DOHH2 (cell line): Measurements from ENCODE around the gene PICALM.
"Not testable (repeated sequence)": the region's sequence is repeated elsewhere in the genome, so short reads cannot be mapped to it uniquely, and the experiment has no call there.

Source experiments
- H3F3A ChIP-seq: fragments of 200-600 bp; sonication (generic), shearing (Covaris generic); 2 replicates; pipeline ENCODE4 v1.6.0; 2016; ENCODE audit warnings: antibody characterized with exemption, mild to moderate bottlenecking; ENCODE audit not compliant: control insufficient read depth, insufficient read depth
- H3K27ac ChIP-seq: fragments of 200-600 bp; sonication (generic); 2 replicates; pipeline ENCODE4 v1.5.1; 2014; ENCODE audit warnings: low read depth, mild to moderate bottlenecking, low read length, moderate library complexity
- H3K27me3 ChIP-seq: fragments of 200-600 bp; sonication (generic); 2 replicates; pipeline ENCODE4 v1.6.1; 2014; ENCODE audit warnings: mild to moderate bottlenecking, low read length, mixed read lengths; ENCODE audit not compliant: control insufficient read depth
- H3K36me3 ChIP-seq: fragments of 200-600 bp; sonication (generic); 2 replicates; pipeline ENCODE4 v1.6.1; 2014; ENCODE audit warnings: mild to moderate bottlenecking, low read length, moderate library complexity, mixed read lengths; ENCODE audit not compliant: control insufficient read depth
- H3K4me1 ChIP-seq: fragments of 200-600 bp; sonication (generic); 2 replicates; pipeline ENCODE4 v1.6.1; 2014; ENCODE audit warnings: mild to moderate bottlenecking, low read length, mixed read lengths; ENCODE audit not compliant: control insufficient read depth
- H3K4me2 ChIP-seq: fragments of 200-600 bp; sonication (generic); 2 replicates; pipeline ENCODE4 v1.6.0; 2014; ENCODE audit warnings: mild to moderate bottlenecking, low read length, moderate library complexity
- H3K4me3 ChIP-seq: fragments of 200-600 bp; sonication (generic); 2 replicates; pipeline ENCODE4 v1.5.1; 2014; ENCODE audit warnings: mild to moderate bottlenecking, low read length, mixed read lengths
- H3K79me2 ChIP-seq: fragments of 200-600 bp; sonication (generic); 2 replicates; pipeline ENCODE4 v1.6.1; 2014; ENCODE audit warnings: mild to moderate bottlenecking, low read length, mixed read lengths; ENCODE audit not compliant: control insufficient read depth
- H3K9me2 ChIP-seq: fragments of 200-600 bp; sonication (generic); replicated peaks from 2 replicates; pipeline ENCODE4 v1.6.1; 2014; ENCODE audit warnings: mild to moderate bottlenecking, low read length, mixed read lengths; ENCODE audit not compliant: control insufficient read depth
- H3K9me3 ChIP-seq: fragments of 200-600 bp; sonication (generic); 2 replicates; pipeline ENCODE4 v1.6.1; 2014; ENCODE audit warnings: antibody characterized with exemption, low read length, mixed read lengths; ENCODE audit not compliant: control insufficient read depth, insufficient read depth
- H4K20me1 ChIP-seq: fragments of 200-600 bp; sonication (generic); 2 replicates; pipeline ENCODE4 v1.6.0; 2014; ENCODE audit warnings: low read depth, mild to moderate bottlenecking, antibody characterized with exemption, low read length, moderate library complexity; ENCODE audit not compliant: control insufficient read depth, insufficient read depth
- EZH2phosphoT487 ChIP-seq: fragments of 200-600 bp; sonication (generic); IDR thresholded peaks from 2 replicates; pipeline ENCODE4 v1.6.1; 2017; ENCODE audit warnings: borderline replicate concordance, mild to moderate bottlenecking, antibody characterized with exemption, low read length, moderate library complexity, mixed read lengths
- TF ChIP-seq, protein P1 (sequence below): fragments of 200-600 bp; sonication (generic); IDR thresholded peaks from one replicate; pipeline ENCODE4 v1.5.1; 2014; ENCODE audit warnings: antibody characterized with exemption, mild to moderate bottlenecking, low read depth, low read length; ENCODE audit not compliant: poor library complexity, severe bottlenecking

Gene PICALM

DNA sequence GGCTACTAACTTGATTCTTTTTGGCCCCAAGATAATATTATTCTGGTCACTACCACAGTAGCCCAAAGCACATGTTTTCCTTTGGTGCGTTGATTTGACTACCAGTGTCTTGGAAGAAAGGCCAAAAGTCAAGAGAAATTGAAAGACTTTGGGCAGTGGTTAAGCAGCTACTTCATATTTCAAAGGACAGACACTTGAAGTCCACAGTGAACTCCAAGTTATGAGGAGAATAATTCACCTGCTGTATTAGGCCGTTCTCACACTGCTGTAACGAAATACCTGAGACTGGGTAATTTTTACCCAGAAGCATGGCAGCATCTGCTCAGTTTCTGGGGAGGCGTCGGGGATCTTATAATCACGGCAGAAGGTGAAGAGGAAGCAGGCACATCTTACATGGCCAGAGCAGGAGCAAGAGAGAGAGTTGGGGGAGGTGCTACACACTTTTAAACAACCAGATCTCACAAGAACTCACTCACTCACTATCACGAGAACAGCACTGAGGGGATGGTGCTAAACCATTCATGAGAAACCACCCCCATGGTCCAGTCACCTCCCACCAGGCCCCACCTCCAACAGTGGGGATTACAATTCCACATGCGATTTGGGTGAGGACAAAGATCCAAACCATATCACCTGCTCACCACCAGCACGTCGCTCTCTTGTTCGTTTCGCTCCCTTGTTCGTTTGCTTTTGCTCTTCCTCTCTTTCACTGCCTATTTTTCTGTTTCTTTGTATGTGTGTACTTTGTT lies 40.2 kb upstream of the PICALM start:
- TF ChIP-seq, protein P1, sequence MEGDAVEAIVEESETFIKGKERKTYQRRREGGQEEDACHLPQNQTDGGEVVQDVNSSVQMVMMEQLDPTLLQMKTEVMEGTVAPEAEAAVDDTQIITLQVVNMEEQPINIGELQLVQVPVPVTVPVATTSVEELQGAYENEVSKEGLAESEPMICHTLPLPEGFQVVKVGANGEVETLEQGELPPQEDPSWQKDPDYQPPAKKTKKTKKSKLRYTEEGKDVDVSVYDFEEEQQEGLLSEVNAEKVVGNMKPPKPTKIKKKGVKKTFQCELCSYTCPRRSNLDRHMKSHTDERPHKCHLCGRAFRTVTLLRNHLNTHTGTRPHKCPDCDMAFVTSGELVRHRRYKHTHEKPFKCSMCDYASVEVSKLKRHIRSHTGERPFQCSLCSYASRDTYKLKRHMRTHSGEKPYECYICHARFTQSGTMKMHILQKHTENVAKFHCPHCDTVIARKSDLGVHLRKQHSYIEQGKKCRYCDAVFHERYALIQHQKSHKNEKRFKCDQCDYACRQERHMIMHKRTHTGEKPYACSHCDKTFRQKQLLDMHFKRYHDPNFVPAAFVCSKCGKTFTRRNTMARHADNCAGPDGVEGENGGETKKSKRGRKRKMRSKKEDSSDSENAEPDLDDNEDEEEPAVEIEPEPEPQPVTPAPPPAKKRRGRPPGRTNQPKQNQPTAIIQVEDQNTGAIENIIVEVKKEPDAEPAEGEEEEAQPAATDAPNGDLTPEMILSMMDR = no peak
- no peak for TF ChIP-seq EZH2phosphoT487
- H3K79me2 ChIP-seq = no peaks in the 10 kb centered on the region
- H3K4me2 ChIP-seq = no peak overlapping the region

GRCh38 chr11:86108191-86108590 lies 39.3 kb upstream of the PICALM start:
- H4K20me1 ChIP-seq = no peaks in the 10 kb centered on the region
- H3K4me2 ChIP-seq = no peak overlapping the region
- TF ChIP-seq, protein P1 = no peak
- no peak for TF ChIP-seq EZH2phosphoT487
- H3K36me3 ChIP-seq = no peaks in the 10 kb centered on the region
- H3K9me2 ChIP-seq = no peaks in the 10 kb centered on the region
- no peaks in the 10 kb centered on the region for H3K79me2 ChIP-seq
- no peaks in the 10 kb centered on the region for H3K9me3 ChIP-seq
- peaks cover 2% of the 10 kb centered on the region; the same call in 1 of the 2 replicates for H3F3A ChIP-seq
- no peak overlapping the region for H3K27ac ChIP-seq
- H3K27me3 ChIP-seq = no peaks in the 10 kb centered on the region
- no peak overlapping the region for H3K4me3 ChIP-seq
- H3K4me1 ChIP-seq = peaks cover 7% of the 10 kb centered on the region

More for the DNA sequence above, 40.2 kb upstream of the PICALM start:
- Histone ChIP-seq H3K9me2 (no peaks in the 10 kb centered on the region), H3K4me3 (no peak overlapping the region), H3K9me3 (no peaks in the 10 kb centered on the region), H3K27ac (no peak overlapping the region), H3K4me1 (peaks cover 7% of the 10 kb centered on the region), H3F3A (peaks cover 2% of the 10 kb centered on the region; the same call in 1 of the 2 replicates), H3K27me3 (peaks cover 2% of the 10 kb centered on the region; the same call in 1 of the 2 replicates), H3K36me3 (no peaks in the 10 kb centered on the region), H4K20me1 (no peaks in the 10 kb centered on the region)

DNA sequence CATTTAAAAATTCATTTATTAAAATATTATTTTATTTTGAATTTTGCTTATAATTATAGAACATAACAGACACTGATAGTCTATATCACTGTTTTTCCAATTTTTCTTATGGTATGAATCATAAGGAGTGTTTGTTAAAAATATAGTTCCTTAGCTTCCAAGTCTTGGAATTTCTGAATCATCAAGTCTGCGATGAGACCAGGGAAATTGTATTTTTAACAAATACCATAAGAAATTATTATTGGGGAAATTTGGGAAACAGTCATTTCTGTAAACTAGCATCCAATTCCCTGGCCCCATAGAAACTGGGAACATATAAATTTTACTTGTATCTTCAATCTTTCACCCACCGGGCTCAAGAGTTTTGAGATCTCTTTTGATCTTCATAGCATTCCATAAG lies 38.0 kb upstream of the PICALM start:
- Histone ChIP-seq H4K20me1 (no peaks in the 10 kb centered on the region), H3K27ac (no peak overlapping the region), H3F3A (no peaks in the 10 kb centered on the region; the same call in 1 of the 2 replicates), H3K36me3 (no peaks in the 10 kb centered on the region), H3K4me1 (peaks cover 7% of the 10 kb centered on the region), H3K4me3 (no peak overlapping the region), H3K79me2 (no peaks in the 10 kb centered on the region), H3K27me3 (no peaks in the 10 kb centered on the region), H3K9me2 (no peaks in the 10 kb centered on the region), H3K9me3 (no peaks in the 10 kb centered on the region; the same call in 1 of the 2 replicates), H3K4me2 (no peak overlapping the region)
- TF ChIP-seq EZH2phosphoT487 = no peak
- TF ChIP-seq, protein P1 = no peak

DNA sequence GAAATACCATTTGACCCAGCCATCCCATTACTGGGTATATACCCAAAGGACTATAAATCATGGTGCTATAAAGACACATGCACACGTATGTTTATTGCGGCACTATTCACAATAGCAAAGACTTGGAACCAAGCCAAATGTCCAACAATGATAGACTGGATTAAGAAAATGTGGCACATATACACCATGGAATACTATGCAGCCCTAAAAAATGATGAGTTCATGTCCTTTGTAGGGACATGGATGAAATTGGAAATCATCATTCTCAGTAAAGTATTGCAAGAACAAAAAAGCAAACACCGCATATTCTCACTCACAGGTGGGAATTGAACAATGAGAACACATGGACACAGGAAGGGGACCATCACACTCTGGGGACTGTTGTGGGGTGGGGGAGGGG lies 37.1 kb upstream of the PICALM start:
- not testable (repeated sequence) for H3K27me3 ChIP-seq, H3K4me2 ChIP-seq, H3K9me3 ChIP-seq, H4K20me1 ChIP-seq, H3K4me3 ChIP-seq, H3K9me2 ChIP-seq, H3K36me3 ChIP-seq, H3K4me1 ChIP-seq, H3K79me2 ChIP-seq, H3K27ac ChIP-seq, H3F3A ChIP-seq

DNA sequence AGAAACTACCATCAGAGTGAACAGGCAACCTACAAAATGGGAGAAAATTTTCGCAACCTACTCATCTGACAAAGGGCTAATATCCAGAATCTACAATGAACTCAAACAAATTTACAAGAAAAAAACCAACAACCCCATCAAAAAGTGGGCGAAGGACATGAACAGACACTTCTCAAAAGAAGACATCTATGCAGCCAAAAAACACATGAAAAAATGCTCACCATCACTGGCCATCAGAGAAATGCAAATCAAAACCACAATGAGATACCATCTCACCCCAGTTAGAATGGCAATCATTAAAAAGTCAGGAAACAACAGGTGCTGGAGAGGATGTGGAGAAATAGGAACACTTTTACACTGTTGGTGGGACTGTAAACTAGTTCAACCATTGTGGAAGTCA lies 36.7 kb upstream of the PICALM start:
- H3K36me3 ChIP-seq, H3K9me2 ChIP-seq, H3K4me3 ChIP-seq, H3K9me3 ChIP-seq, H3K27ac ChIP-seq, H4K20me1 ChIP-seq, H3K4me1 ChIP-seq, H3F3A ChIP-seq, H3K79me2 ChIP-seq, H3K27me3 ChIP-seq, H3K4me2 ChIP-seq: not testable (repeated sequence)
